Measurements from ENCODE around the gene CEP350. TPM values are rescaled to one million over a fixed set of nuclear protein-coding genes. Genes with fewer than 3 reads are reported as not detected.
"Not testable (repeated sequence)": the region's sequence is repeated elsewhere in the genome, so short reads cannot be mapped to it uniquely, and the experiment has no call there.

Gene CEP350
- total and polyA plus RNA-seq, 2 donors = 8.3 to 53.3 TPM

- H3K27ac ChIP-seq (ENCODE audit: low read depth in 1 of 2, low read length in 1 of 2); H3K4me1 ChIP-seq (ENCODE audit: control insufficient read depth in 2 of 2, insufficient read depth in 2 of 2, low read length in 2 of 2); H3K4me3 ChIP-seq (ENCODE audit: low read length in 2 of 2); H3K27me3 ChIP-seq (ENCODE audit: control insufficient read depth in 2 of 2, insufficient read depth in 1 of 2, low read length in 1 of 2); H3K36me3 ChIP-seq (ENCODE audit: control insufficient read depth in 2 of 2, insufficient read depth in 2 of 2, low read length in 1 of 2); H3K9me3 ChIP-seq (ENCODE audit: control insufficient read depth in 2 of 2, insufficient read depth in 1 of 2, low read length in 1 of 2); DNase-seq (ENCODE audit: low read depth in 6 of 9, low spot score in 9 of 9): not testable (repeated sequence)
- WGBS = 90% methylated on average over 9 of the region's 9 CpGs
Measured at GRCh38 chr1:180133688-180134087, 179.1 kb downstream of the CEP350 start.

DNA sequence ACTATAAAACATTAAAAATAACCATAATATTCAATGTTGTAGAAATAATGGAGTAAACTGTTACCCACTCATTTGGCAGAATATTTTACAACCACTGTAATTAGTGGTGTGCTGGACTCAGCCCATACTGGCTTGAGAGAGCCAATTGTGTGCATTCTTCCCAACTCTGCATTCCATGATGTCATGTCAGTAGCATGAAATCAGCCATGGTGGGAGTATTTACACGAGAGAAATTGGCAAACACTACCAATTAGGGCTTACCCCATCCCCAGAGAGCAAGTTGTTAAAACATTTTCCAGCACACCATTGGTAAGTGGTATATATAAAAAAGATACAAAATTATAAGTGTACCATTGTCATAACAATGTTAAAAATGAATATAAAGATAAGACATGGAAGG, 180.9 kb downstream of the CEP350 start:
- WGBS = 81% methylated on average over 1 of the region's 1 CpG
- Histone ChIP-seq H3K4me3 (ENCODE audit: low read length in 2 of 2) (no peak overlapping the region), H3K36me3 (ENCODE audit: control insufficient read depth in 2 of 2, insufficient read depth in 2 of 2, low read length in 1 of 2) (no peaks in the 10 kb centered on the region), H3K27ac (ENCODE audit: low read depth in 1 of 2, low read length in 1 of 2) (no peak overlapping the region), H3K4me1 (ENCODE audit: control insufficient read depth in 2 of 2, insufficient read depth in 2 of 2, low read length in 2 of 2) (no peaks in the 10 kb centered on the region), H3K9me3 (ENCODE audit: control insufficient read depth in 2 of 2, insufficient read depth in 1 of 2, low read length in 1 of 2) (no peaks in the 10 kb centered on the region), H3K27me3 (ENCODE audit: control insufficient read depth in 2 of 2, insufficient read depth in 1 of 2, low read length in 1 of 2) (no peaks in the 10 kb centered on the region)
- no peak for DNase-seq (ENCODE audit: low read depth in 6 of 9, low spot score in 9 of 9)

GRCh38 chr1:180136331-180136967, 181.8 kb downstream of the CEP350 start:
- H3K4me3 ChIP-seq (ENCODE audit: low read length in 2 of 2) = no peak overlapping the region
- H3K27ac ChIP-seq (ENCODE audit: low read depth in 1 of 2, low read length in 1 of 2) = no peak overlapping the region
- no peaks in the 10 kb centered on the region for H3K4me1 ChIP-seq (ENCODE audit: control insufficient read depth in 2 of 2, insufficient read depth in 2 of 2, low read length in 2 of 2)
- no peak for DNase-seq (ENCODE audit: low read depth in 6 of 9, low spot score in 9 of 9)
- 90% methylated on average over 4 of the region's 4 CpGs for WGBS
- no peaks in the 10 kb centered on the region for H3K27me3 ChIP-seq (ENCODE audit: control insufficient read depth in 2 of 2, insufficient read depth in 1 of 2, low read length in 1 of 2)
- no peaks in the 10 kb centered on the region for H3K9me3 ChIP-seq (ENCODE audit: control insufficient read depth in 2 of 2, insufficient read depth in 1 of 2, low read length in 1 of 2)
- H3K36me3 ChIP-seq (ENCODE audit: control insufficient read depth in 2 of 2, insufficient read depth in 2 of 2, low read length in 1 of 2) = no peaks in the 10 kb centered on the region

DNA sequence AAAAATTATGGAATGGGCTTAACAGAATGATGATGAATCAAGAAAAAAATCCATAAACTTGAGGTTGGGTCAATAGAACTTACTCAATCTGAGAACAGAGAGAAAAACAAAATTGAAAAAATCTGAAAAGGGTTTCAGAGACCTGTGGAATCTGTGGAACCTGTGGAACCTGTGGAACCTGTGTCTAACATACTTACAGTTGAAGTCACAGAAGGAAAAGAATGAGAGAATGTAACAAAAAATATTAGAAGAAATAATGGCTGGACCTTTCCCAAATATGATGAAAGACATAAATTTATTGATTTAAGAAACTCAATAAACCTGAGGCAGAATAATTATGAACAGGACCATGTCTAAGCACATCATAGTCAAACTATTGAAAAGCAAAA, 182.4 kb downstream of the CEP350 start:
- H3K36me3 ChIP-seq (ENCODE audit: control insufficient read depth in 2 of 2, insufficient read depth in 2 of 2, low read length in 1 of 2) = no peaks in the 10 kb centered on the region
- H3K4me1 ChIP-seq (ENCODE audit: control insufficient read depth in 2 of 2, insufficient read depth in 2 of 2, low read length in 2 of 2) = no peaks in the 10 kb centered on the region
- no peak overlapping the region for H3K4me3 ChIP-seq (ENCODE audit: low read length in 2 of 2)
- DNase-seq (ENCODE audit: low read depth in 6 of 9, low spot score in 9 of 9) = no peak
- H3K9me3 ChIP-seq (ENCODE audit: control insufficient read depth in 2 of 2, insufficient read depth in 1 of 2, low read length in 1 of 2) = no peaks in the 10 kb centered on the region
- no peak overlapping the region for H3K27ac ChIP-seq (ENCODE audit: low read depth in 1 of 2, low read length in 1 of 2)
- H3K27me3 ChIP-seq (ENCODE audit: control insufficient read depth in 2 of 2, insufficient read depth in 1 of 2, low read length in 1 of 2) = no peaks in the 10 kb centered on the region

DNA sequence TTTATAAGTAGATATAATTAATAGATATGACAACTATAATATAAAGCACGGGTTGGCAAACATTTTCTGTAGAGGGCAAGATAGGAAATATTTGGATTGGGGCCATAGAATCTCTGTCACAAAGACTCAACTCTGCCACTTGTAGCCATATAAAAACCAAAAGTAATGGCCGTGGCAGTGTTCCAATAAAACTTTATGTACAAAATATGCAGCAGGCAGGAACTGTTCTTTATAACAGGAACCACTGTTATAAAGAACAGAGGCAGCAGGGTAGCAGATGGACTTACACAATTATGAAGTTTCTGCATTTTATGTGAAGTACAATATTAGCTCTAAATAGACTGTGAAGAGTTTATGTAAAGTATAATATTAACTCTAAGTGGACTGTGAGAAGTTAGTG, 183.2 kb downstream of the CEP350 start:
- Histone ChIP-seq H3K27ac (ENCODE audit: low read depth in 1 of 2, low read length in 1 of 2) (no peak overlapping the region), H3K9me3 (ENCODE audit: control insufficient read depth in 2 of 2, insufficient read depth in 1 of 2, low read length in 1 of 2) (no peaks in the 10 kb centered on the region), H3K4me3 (ENCODE audit: low read length in 2 of 2) (no peak overlapping the region), H3K36me3 (ENCODE audit: control insufficient read depth in 2 of 2, insufficient read depth in 2 of 2, low read length in 1 of 2) (no peaks in the 10 kb centered on the region), H3K4me1 (ENCODE audit: control insufficient read depth in 2 of 2, insufficient read depth in 2 of 2, low read length in 2 of 2) (no peaks in the 10 kb centered on the region), H3K27me3 (ENCODE audit: control insufficient read depth in 2 of 2, insufficient read depth in 1 of 2, low read length in 1 of 2) (no peaks in the 10 kb centered on the region)
- WGBS = 95% methylated on average over 2 of the region's 2 CpGs
- no peak for DNase-seq (ENCODE audit: low read depth in 6 of 9, low spot score in 9 of 9)

GRCh38 chr1:180141381-180141934, 186.8 kb downstream of the CEP350 start:
- H3K4me1 ChIP-seq (ENCODE audit: control insufficient read depth in 2 of 2, insufficient read depth in 2 of 2, low read length in 2 of 2) = no peaks in the 10 kb centered on the region
- no peaks in the 10 kb centered on the region for H3K36me3 ChIP-seq (ENCODE audit: control insufficient read depth in 2 of 2, insufficient read depth in 2 of 2, low read length in 1 of 2)
- H3K27ac ChIP-seq (ENCODE audit: low read depth in 1 of 2, low read length in 1 of 2) = no peak overlapping the region
- no peak for DNase-seq (ENCODE audit: low read depth in 6 of 9, low spot score in 9 of 9)
- H3K4me3 ChIP-seq (ENCODE audit: low read length in 2 of 2) = no peak overlapping the region
- 93% methylated on average over 6 of the region's 6 CpGs for WGBS
- H3K27me3 ChIP-seq (ENCODE audit: control insufficient read depth in 2 of 2, insufficient read depth in 1 of 2, low read length in 1 of 2) = no peaks in the 10 kb centered on the region
- H3K9me3 ChIP-seq (ENCODE audit: control insufficient read depth in 2 of 2, insufficient read depth in 1 of 2, low read length in 1 of 2) = no peaks in the 10 kb centered on the region

DNA sequence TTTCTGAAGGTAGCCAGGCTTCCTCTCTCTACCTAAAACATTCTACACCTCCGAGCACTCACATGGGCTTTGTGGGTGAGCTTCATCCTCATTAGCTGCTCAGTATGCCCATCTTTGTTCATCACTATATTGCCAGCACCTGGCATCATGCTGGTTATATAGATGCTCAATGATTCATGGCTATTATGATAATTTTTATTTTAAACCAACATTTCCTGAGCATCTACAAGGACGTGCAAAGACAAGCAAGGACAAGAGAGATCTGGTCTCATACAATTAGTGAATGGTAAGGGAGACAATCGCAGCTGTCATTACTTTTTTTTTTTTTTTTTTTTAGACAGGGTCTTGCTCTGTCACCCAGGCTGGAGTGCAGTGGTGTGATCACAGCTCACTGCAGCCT, 188.7 kb downstream of the CEP350 start:
- Histone ChIP-seq H3K36me3 (ENCODE audit: control insufficient read depth in 2 of 2, insufficient read depth in 2 of 2, low read length in 1 of 2) (no peaks in the 10 kb centered on the region), H3K9me3 (ENCODE audit: control insufficient read depth in 2 of 2, insufficient read depth in 1 of 2, low read length in 1 of 2) (no peaks in the 10 kb centered on the region), H3K27me3 (ENCODE audit: control insufficient read depth in 2 of 2, insufficient read depth in 1 of 2, low read length in 1 of 2) (no peaks in the 10 kb centered on the region), H3K27ac (ENCODE audit: low read depth in 1 of 2, low read length in 1 of 2) (no peak overlapping the region), H3K4me1 (ENCODE audit: control insufficient read depth in 2 of 2, insufficient read depth in 2 of 2, low read length in 2 of 2) (no peaks in the 10 kb centered on the region), H3K4me3 (ENCODE audit: low read length in 2 of 2) (no peak overlapping the region)
- no peak for DNase-seq (ENCODE audit: low read depth in 6 of 9, low spot score in 9 of 9)
- 94% methylated on average over 3 of the region's 3 CpGs for WGBS

- WGBS = 87% methylated on average over 6 of the region's 6 CpGs
- H3K9me3 ChIP-seq (ENCODE audit: control insufficient read depth in 2 of 2, insufficient read depth in 1 of 2, low read length in 1 of 2) = no peaks in the 10 kb centered on the region
- no peak overlapping the region for H3K4me3 ChIP-seq (ENCODE audit: low read length in 2 of 2)
- no peak for DNase-seq (ENCODE audit: low read depth in 6 of 9, low spot score in 9 of 9)
- H3K4me1 ChIP-seq (ENCODE audit: control insufficient read depth in 2 of 2, insufficient read depth in 2 of 2, low read length in 2 of 2) = no peaks in the 10 kb centered on the region
- no peaks in the 10 kb centered on the region for H3K36me3 ChIP-seq (ENCODE audit: control insufficient read depth in 2 of 2, insufficient read depth in 2 of 2, low read length in 1 of 2)
- H3K27me3 ChIP-seq (ENCODE audit: control insufficient read depth in 2 of 2, insufficient read depth in 1 of 2, low read length in 1 of 2) = no peaks in the 10 kb centered on the region
- H3K27ac ChIP-seq (ENCODE audit: low read depth in 1 of 2, low read length in 1 of 2) = no peak overlapping the region
Measured at GRCh38 chr1:180144659-180145357, 190.2 kb downstream of the CEP350 start.

GRCh38 chr1:180145446-180145845, 190.8 kb downstream of the CEP350 start:
- WGBS = 95% methylated on average over 3 of the region's 3 CpGs
- Histone ChIP-seq H3K36me3 (ENCODE audit: control insufficient read depth in 2 of 2, insufficient read depth in 2 of 2, low read length in 1 of 2) (no peaks in the 10 kb centered on the region), H3K27me3 (ENCODE audit: control insufficient read depth in 2 of 2, insufficient read depth in 1 of 2, low read length in 1 of 2) (no peaks in the 10 kb centered on the region), H3K4me3 (ENCODE audit: low read length in 2 of 2) (no peak overlapping the region), H3K27ac (ENCODE audit: low read depth in 1 of 2, low read length in 1 of 2) (no peak overlapping the region), H3K4me1 (ENCODE audit: control insufficient read depth in 2 of 2, insufficient read depth in 2 of 2, low read length in 2 of 2) (no peaks in the 10 kb centered on the region), H3K9me3 (ENCODE audit: control insufficient read depth in 2 of 2, insufficient read depth in 1 of 2, low read length in 1 of 2) (no peaks in the 10 kb centered on the region)
- no peak for DNase-seq (ENCODE audit: low read depth in 6 of 9, low spot score in 9 of 9)

All from thymus (tissue), 11 donors.